HG03103 (cell line): Measurements from ENCODE around the gene RXRG.
A peak's percentile ranks its signal among the peaks of the same experiment; 100 is the strongest.

Source experiments
- ATAC-seq: cut with Tn5 transposase; IDR thresholded peaks from one replicate; pipeline ENCODE4 v1.9.1; 2021; ENCODE audit warnings: low read depth; ENCODE audit not compliant: unreplicated experiment

Gene RXRG

DNA sequence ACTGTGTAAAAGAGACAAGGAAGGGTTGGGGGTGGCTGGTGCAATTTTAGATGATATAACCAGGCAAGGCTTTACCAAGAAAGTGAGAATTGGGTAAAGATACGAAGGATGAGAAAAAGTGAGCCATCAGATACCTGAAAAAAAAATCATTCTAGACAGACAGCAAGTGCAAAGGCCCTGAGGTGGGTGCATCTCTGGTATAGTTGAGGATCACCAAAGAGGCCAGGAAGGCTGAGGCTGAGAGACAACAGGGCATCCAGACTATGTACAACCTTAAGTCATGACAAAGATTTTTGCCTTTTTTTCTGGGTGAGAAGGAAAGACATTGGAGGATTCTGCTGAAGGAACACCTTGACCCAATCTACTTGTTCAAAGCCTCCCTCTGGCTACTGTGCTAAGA lies 29.9 kb downstream of the RXRG start:
- ATAC-seq: no peak

DNA sequence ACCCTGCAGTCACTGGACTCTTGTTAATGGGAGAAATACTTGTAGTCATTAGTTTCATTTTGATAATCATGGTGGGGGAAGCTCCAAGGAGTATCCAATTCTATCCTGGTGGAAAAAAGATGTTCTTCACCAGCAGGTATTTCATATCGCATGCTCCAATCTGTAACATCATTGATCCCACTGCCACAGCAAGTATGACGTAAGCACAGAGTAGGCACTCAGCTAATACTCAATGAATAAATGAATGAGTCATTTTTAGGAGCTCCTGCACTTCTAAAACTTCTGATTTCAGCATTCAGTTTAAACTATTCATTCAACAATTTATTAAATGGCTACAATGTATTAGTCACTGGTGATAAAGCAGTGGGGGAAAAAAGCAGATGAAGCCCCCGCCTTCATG lies 30.3 kb downstream of the RXRG start:
- ATAC-seq: no peak

DNA sequence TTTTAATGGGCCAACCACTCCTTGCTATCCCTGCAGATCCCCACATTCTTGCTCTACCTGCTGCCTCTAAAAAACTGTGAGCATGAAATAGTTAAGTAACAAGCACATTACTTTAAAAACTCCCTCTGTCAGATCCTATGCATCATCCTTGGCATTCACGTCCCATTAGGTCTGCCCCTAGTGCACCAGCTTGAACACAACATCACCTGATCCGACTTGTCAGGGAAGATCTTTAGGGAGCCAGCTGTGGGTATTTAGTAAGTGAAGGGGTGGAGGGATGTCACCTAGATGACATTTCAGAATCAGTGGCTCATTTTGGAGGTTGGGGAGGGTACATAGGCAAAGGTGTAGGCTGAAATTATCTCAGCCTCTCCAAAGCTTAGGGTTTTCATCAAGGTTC lies 33.5 kb downstream of the RXRG start:
- ATAC-seq: no peak

DNA sequence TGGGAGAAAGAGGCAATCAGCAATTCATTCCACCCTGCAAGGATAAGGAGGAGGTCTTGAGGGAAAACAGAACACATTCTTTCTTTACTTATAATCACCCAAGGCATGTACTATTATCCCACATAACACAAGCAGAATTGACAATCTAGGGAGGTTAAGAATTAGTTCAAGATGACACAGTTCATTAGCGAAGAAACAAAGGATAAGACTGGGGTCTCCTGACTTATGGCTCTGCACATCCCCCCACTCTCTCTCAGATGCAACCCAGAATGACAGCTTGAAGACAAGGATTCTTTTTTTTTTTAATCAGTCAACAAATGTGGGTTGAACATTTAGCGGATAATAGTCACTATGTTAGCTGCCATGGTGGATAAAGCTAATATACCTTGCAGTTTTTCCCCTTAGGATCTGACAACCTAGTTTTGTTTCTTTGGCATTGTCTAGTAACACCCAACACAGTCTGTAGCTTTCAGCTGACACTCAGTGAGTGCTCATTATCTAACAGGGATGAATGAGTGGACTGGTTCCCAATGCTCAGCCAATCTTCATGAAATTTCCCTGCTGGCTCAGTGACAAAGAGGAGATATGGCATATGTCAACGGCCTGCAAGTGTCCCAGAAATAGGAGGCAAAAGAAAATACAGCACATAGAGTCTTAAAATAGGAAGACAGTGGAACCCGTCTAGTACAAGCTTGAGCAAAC lies 35.1 kb downstream of the RXRG start:
- ATAC-seq: no peak

DNA sequence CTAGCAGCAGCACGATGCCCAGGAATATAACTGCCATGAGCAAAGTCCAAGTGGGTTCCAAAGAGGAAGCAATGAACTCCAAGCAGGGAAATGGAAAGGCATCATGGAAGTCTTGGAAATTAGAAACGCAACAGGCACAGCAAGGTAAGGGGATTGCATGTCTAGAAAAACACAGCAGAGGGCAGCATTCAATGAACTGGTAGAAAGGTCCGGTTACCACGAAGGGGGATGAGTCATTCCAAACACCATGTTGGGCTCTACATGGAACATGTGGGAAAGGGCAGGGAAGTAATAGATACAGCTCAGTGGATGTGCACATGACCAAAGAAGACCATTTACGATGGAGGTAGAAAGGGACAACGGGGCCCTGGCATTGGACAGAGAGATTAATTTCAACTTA lies 36.4 kb downstream of the RXRG start:
- no peak for ATAC-seq

DNA sequence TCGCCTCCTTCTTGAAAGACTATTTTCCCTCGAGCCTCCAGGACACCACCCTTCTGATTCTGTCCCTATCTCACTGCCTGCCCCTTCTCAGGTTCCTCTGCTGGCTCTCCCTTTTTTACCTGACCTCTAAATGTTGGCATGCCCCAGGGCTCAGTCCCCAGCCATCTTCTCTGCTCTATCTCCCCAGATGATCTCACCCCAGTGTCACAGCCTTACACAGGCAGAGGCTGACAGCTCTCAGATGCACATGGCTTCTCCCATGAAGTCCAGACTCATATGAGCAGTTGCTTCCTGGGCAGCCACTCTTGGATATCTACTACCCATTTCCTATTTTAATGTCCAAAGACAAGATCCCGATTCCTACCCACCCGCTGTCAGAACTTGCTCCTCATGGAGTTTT lies 37.5 kb downstream of the RXRG start:
- ATAC-seq: no peak

DNA sequence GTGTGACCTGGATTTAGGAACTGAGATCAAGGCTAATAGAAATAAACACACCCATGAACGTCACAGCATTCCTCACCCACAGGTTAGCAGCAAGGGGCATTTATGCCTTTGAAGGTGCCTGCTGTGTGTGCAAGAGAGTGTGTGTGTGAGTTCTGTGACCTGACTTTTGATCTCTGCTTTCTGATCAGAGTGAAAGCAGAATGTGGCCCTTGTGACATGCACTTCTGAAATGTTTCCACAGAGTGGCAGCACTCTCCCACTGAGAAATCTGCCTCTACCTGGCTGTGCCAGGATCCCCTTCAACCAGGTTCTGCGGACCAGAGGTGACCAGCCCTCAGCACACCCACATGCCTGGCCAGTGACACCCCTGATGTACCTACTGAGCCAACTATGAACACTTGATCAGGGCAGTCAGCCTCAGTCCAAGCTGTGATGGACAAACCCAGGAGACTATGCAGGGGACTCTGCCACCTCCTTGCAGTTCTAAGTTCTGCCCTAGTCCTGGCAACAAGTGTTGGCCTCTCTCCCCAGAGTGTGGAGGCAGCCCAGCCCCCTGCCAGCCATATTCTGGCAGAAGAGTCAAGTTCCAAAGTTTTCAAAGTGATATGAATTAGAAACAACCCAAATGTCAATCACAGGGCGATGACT lies 41.0 kb downstream of the RXRG start:
- peak; percentile 63 for ATAC-seq

DNA sequence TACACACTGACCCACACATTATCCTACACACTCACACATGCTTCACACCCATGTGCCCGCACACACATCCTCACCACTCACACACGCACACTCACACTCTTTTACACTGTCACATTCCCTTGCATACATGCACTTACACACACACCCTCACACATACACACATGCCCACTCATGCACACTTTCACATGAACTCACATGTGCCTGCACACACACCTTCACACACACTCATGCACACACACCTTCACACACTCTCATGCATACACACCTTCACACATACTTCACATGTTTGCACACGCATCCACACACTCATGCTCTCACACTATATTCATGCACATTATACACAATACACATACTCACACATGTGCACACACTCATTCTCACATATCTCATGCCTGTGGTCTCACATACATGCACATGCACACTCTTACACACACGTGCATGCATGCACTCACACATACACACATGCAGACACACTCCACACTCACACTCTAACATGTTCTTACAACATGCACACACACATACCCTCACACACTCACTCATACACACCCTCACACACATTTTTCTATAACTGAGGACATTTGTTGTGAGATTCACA lies 42.3 kb downstream of the RXRG start:
- ATAC-seq: no peak

DNA sequence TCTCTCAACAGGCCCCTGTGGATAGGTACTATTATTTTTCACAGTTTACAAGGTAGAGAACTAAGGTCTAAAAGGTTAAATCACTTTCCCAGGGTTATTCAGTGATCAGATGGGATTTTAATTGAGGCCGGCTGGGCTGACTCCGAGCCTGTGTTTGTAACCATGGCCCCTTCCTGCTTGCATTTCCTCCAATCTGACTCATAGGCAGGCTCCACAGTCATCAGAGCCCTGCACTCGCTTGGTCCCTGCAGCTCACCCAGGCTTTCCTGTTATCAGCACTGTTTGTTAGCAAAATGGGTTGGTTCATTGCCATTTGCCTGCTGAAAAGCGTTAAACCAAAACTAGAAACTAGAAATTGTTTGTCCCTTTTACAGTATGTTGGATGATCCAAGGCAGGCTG lies 47.0 kb downstream of the RXRG start:
- ATAC-seq: no peak

DNA sequence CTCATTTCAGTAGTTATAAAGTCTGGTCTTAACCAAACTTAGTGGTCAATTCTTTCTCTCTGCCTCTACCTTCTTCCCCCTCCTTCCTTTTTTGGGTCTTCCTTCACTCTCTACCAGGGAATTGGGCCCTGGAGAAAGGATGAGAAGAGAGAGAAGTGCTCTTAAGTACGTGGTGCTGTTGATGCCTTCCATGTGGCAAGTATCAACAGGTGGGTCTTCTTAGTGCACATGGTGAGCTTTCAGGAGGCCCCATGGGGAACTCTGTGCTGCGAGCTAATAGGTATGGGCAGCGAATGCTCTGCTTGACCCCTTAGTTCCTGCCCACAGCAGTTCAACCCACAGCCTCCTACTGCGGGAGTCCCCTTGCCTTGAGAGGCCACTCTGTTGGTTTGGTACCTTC lies 49.0 kb downstream of the RXRG start:
- no peak for ATAC-seq

DNA sequence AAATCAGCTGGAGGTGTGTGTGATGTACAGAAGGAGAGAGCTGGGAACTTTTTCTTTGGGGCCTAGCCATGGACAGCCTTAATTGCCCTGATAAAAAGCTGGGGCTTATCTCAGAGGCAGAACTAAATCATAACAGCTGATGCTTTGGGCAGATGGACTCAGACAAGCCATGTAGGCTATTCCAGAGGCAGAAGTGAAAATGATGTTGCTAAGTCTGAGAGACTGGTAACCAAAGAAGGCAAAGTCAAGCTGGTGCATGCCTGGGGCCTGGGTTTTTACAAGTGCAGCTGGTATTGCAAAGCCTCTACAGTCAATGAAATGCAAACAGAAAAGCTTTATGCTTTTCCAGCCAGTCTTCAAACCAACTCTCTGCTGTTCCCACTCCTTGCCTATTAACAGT lies 49.4 kb downstream of the RXRG start:
- ATAC-seq: no peak

DNA sequence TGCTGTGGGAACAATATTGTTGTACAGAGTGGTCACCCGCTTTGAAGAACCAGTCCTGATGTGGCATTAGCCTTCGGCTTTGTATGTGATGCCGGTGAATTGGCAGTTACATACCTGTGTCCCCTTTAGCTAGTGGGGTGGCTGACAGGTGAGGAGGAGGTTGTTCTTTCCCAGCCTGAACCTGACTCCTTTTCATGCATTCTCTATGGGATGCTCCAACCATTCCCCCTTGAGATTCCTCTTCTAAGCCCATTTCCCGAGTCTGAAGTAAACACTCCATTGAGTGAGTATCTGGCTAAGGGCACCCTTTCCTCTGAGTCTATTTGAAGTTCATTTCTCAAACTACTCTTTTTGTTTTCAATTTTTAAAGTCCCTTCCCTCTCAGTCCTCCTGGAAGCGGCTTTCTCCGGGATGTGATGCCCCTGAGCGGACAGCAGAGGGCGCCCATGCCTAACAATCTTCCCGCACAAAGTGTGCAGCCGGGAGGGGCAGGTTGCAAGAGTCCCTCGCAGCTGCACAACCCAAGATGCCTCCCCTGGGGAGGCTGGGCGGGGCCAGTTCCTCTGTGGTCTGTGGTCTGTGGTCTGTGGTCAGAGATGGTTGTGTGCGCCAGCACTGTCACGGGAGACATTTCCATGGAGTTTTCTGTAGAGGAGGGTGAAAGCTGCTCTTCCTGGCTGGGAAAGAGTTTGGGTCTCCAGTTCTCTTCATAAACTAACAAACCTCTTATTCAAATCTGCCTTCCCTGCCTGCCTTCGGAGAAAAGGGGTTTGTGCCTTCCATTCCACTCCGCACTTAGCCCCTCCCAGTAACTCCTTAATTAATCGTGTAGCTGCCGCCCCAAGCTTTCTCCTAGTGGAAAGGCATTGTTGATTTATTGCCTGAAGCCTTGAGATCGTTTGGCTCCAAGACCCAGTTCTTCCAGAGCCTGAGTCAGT lies 52.0 kb downstream of the RXRG start:
- ATAC-seq: peak; percentile 98

DNA sequence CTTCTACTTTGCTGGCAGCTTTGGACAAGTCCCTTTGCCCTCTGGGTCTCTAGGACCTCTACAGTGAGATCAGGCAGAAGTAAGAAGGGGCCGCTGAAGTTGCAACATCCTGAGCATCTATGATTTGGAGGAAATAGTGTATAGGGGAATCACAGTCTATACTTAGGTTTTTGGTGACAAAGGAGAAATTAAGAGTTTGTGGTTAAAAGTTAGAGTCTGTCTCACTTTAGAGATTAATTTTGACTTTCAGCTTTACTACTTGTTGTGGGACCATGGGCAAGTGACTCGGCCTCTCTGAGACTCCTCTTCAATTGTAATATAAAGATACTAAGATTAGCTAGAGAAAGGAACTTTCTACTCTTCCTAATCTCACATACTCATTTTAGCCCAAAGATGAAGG lies 55.3 kb downstream of the RXRG start:
- ATAC-seq: no peak

DNA sequence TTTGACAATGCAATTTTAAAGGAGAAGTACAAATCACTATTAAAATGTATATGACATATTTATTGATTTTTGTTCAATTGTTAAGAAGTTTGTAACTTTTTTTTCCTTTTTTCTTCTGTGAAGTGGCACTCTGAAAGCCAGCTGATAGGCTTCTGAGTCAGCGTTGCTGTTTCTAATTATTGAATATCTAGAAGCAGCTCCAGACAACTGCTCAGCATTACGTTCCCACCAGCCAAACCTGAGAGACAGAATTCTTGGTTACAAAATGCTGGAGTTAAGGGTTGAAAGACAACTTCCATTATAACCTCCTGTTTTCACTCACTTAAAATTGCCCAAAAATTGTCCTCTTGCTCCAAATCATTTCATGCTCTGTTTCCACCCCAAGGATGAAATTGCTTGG lies 57.0 kb downstream of the RXRG start:
- ATAC-seq: no peak

DNA sequence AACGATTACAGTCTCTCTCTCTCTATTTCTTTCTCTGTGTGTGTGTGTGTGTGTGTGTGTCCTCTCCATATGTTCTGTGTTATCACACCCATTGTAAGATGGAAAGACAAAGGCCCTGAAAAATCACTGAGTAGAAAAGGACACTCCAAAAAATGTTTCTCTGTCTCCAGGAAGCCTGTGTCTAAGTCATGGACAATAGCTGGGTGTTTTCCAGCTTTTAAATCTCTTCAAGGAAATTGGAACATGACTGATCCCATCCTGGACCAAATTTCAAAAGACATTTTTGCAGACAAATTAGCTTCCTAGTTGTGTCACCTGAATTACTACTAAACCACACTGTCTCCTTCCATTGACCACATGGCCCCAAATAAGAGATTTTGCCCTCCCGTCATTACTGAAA lies 57.4 kb downstream of the RXRG start:
- ATAC-seq: no peak

DNA sequence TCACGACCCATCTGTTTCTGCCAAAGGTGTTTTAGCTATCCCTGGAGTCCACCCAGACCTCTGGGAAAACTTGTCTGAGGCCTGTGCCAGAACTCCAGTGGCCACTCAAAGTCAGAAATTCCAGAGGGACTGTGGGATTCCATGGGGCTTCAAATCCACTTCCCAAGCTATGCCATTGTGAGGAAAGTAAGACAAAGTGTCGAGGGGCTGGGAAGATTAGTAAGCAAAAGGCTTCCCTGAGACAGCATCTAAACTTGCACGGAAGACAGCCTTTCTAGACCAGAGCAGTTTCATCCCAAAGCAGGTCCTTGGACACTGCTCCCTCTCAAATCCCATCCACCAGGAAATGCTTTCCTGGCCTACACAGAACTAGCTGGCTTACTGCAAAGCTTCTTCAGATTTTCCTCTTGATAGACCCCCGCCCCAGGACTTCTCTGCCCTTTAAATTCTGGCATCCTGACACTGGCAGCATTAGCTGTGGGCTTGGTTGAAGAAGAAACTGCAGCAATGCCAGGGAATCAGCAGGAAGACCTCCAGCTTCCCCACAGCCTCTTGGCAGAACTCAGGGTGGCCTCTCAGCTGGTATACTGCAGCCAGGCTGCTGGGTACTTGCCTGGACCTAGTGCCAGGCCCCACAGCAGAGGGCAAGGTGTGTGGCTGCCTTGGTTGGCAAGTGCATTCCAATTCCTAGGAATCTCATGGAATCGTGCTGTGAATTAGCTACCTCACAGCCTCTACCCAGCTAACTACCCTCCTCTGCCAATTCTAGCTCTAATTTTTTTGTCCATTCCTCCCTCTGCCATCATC lies 61.1 kb downstream of the RXRG start:
- no peak for ATAC-seq

DNA sequence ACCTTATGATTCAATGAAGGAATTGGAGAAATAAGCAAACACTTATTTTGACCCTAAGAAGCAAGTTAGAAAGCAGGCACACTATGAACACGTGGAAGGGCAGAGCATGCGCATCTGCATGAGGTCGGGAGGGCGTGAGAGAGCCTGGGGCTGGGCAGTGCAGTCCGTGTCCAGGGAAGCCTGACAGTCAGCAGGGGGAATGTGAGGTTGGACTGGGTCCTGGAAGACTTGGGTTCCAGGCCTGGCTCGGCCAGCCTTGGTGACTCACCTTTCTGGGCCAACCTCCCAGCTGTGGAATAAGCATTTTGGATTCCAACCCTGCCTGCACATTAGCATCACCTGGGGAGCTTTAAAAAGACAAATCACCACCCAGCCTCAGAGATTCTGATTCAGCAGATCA lies 61.9 kb downstream of the RXRG start:
- no peak for ATAC-seq

DNA sequence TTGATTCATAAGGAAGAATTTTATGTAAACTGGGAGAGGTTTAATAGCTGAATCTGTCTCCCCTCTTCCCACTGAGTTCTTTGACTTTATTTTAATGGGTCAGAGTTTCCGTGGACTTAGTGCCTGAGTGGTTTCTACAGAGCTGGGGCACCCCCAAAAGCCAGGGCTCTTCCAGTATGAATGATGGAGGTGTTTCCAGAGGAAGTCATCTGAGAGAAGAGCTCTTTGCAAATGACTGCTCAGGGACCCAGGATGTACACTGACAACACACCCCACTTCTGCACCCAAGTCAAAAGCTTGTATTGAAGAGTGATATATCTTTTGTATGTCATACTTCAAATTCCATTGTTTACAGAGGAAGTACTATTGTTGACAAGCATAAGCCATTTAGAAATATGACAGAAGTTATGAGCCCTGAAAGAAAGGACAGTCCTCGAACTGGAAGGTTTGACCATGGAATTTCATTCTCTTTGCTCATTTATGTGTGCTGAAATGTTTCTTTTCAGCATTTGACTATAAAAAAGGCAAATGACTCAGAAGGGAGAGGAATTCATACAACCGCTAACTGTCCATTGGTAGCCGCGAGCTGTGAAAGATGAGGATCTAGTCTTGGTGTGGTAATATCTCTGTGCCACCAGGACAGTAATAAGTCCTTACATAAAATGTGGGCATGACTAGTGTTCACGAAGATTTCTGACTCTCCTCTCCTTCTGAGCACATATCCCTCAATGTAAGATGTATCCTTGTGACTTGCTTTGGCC lies 63.0 kb downstream of the RXRG start:
- no peak for ATAC-seq

DNA sequence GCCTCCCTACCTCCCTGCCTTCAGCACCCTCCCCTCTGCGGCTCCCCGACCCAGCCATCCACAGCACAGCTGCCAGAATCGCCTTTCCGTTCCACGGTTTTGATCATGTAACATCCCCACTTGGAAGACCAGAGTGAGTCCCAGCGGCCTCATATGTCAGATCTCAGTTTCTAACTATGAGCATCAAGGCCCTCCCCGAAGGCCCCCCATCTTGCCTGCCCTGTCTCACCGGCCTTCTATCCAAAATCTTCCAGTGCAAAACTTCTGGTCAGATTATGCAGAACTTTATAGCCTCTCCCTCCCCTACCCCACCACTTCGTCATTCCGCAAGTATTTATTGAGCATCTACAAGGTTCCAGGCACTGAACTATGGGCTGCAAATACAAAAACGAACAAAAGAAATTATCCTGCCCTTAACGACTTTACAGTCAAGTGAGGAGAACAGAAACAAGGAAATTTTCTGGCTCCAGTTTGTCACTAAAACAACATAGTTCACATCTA lies 68.1 kb downstream of the RXRG start:
- ATAC-seq: peak; percentile 27
